Adipocyte (in vitro differentiated cells): ENCODE results near the gene TATDN2.

ENCODE experiments used
- DNase-seq: peaks from one replicate; pipeline ENCODE4 v3.0.0-alpha.2; 2015; ENCODE audit warnings: low read depth
- H3K27me3 ChIP-seq: replicated peaks from 2 replicates; pipeline ENCODE4 v1.7.0; 2013; ENCODE audit warnings: mild to moderate bottlenecking, low read length, moderate library complexity; ENCODE audit not compliant: control insufficient read depth, insufficient read depth
- H3K36me3 ChIP-seq: 2 replicates; pipeline ENCODE4 v1.7.0; 2013; ENCODE audit warnings: low read length, mild to moderate bottlenecking, moderate library complexity; ENCODE audit not compliant: control insufficient read depth, insufficient read depth, severe bottlenecking
- H3K4me1 ChIP-seq: 2 replicates; pipeline ENCODE4 v1.7.0; 2013; ENCODE audit warnings: mild to moderate bottlenecking, low read length, moderate library complexity; ENCODE audit not compliant: control insufficient read depth, insufficient read depth
- H3K4me3 ChIP-seq: 2 replicates; pipeline ENCODE4 v1.7.0; 2013; ENCODE audit warnings: mild to moderate bottlenecking, low read length, moderate library complexity
- H3K9ac ChIP-seq: 2 replicates; pipeline ENCODE4 v1.7.0; 2013; ENCODE audit warnings: mild to moderate bottlenecking, low read length, moderate library complexity
- H3K9me3 ChIP-seq: 2 replicates; pipeline ENCODE4 v1.7.0; 2013; ENCODE audit warnings: mild to moderate bottlenecking, low read length, moderate library complexity; ENCODE audit not compliant: control insufficient read depth

TATDN2 gene

DNA sequence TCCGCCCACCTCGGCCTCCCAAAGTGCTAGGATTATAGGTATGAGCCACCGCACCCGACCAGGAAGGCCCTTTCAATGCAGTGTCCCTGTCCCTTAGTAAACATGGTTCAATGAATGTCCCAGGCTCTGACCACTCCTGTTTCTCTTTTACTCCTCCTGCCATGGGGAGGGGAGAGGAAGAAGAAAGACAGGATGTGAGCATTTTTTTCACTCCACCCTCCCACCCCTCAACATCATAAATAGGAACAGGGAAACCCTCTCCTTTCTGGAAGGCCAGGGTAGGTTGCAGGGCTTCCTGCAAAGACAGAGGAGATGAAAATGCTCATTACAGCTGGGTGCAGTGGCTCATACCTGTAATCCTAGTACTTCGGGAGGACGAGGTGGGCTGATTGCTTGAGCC is 7.5 kb upstream of the TATDN2 start:
- Histone ChIP-seq H3K27me3 (no peaks in the 10 kb centered on the region), H3K4me1 (no peaks in the 10 kb centered on the region), H3K9me3 (peaks cover 15% of the 10 kb centered on the region), H3K4me3 (no peak overlapping the region), H3K36me3 (peaks cover 38% of the 10 kb centered on the region), H3K9ac (no peak overlapping the region)
- DNase-seq: no peak

DNA sequence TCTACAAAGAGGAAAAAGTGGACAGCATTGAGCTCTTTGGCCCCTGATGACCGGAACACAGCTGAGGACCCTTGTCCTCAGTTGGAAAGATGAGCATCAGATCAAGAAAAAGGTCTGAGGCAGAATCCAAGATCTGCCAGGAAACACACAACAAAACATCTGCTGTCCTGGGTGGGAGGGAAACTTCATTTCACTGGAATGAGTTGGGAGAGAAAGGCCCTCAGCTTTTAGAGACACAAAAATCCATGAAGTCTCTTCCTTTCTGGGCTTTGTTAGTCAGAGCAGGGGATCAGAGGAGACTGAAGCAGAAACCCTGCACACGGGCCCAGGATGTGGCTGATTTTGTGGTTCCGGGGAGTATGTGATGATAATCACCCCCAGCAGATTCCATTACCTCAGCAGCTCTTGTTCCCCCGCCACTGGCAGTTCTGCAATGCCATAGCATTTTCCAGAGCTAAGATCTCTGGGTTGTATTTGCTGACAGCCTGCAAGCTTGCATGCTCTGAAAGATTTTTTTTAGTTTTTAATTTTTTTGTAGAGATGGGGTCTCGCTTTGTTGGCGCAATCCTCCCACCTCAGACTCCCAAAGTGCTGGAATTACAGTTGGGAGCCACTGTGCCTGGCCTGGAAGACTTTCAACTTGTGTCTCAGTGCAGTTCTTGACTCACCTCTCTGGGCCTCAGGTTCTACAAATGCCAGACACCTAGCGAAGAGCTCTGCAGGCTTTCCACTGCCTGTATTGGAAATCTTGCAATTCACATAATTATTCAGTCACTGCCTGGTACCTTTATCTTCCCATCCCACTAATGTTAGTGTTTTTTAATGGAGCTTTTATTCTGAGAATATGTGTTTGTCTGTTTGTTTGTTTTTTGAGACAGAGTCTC is 5.8 kb upstream of the TATDN2 start:
- H3K4me3 ChIP-seq: no peak overlapping the region
- H3K4me1 ChIP-seq: no peaks in the 10 kb centered on the region
- no peaks in the 10 kb centered on the region for H3K27me3 ChIP-seq
- peaks cover 19% of the 10 kb centered on the region for H3K9me3 ChIP-seq
- DNase-seq: peak; percentile 52
- H3K36me3 ChIP-seq: peaks cover 29% of the 10 kb centered on the region
- H3K9ac ChIP-seq: no peak overlapping the region

DNA sequence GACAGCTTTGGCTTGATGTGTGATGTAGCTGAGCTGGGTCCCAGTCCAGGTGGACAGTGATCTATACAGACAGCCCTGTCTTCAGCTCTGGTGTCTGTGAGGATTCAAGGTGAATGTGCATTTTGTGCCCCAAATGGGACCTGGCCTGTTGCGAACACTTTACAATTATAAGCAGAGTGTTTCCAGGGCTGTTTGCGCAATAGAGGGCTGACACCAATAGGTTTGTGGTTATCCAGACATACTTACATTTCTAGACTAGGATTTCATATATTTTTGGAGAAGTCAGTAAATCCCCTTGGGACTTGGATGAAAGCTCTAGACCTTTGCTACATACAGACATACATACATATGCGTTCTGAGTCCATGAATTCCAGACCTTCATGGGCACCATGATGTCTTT is 4.2 kb upstream of the TATDN2 start:
- DNase-seq: peak; percentile 46
- H3K4me1 ChIP-seq: peaks cover 4% of the 10 kb centered on the region

DNA sequence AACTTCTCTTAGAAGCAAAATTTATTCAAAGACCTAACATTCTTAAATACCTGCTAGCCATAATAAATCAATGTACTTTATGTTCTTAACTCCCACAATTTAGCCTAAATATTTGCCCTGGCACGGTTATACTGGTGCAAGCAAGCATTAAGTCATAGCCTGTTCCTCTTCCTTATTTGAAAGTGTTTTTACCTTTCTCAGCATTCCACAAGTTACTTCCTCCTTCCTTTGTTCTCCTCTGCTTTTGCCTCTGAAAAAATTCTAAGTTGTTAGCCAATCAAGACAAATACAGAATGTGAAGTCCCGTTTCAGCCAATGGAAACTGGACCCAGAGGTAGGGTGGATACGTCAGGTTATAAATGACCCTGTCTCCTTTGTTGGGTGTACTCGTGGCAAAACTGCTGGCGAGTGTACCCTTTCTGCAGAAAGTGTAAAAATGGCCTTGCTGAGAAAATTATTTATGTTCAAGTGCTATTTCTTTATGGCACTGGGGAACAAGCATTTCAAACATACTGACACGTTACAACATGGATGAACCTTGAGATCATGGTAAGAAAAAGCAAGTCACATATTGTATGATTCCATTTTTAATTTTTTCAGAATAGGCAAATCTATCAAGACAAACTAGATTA is 3.1 kb upstream of the TATDN2 start:
- no peak overlapping the region for H3K4me3 ChIP-seq
- H3K27me3 ChIP-seq: no peaks in the 10 kb centered on the region
- peaks cover 11% of the 10 kb centered on the region for H3K4me1 ChIP-seq
- peaks cover 21% of the 10 kb centered on the region for H3K36me3 ChIP-seq
- no peak for DNase-seq
- H3K9me3 ChIP-seq: peaks cover 19% of the 10 kb centered on the region
- no peak overlapping the region for H3K9ac ChIP-seq

More for the DNA sequence above, 4.2 kb upstream of the TATDN2 start:
- Histone ChIP-seq H3K9me3 (peaks cover 19% of the 10 kb centered on the region), H3K27me3 (no peaks in the 10 kb centered on the region), H3K9ac (no peak overlapping the region), H3K36me3 (peaks cover 23% of the 10 kb centered on the region), H3K4me3 (no peak overlapping the region)

DNA sequence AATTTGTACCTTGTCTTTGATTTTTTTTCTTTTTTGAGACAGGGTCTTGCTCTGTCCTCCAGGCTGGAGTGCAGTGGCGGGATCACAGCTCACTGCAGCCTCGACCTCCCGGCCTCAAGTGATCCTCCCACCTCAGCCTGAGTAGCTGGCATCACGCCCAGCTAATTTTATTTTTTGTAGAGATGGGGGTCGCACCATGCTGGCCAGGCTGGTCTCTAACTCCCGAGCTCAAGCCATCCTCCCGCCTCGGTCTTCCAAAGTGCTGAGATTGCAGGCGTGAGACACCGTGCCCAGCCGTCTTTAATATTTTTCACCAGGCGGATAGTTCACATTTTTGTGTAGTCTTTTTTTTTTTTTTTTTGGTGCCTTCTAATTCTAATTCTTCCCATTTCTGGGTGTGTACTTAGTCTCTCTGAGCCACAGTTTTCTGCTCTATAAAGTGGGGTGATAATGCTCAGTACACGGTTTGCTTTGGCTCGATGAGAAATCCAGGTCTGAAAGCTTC is 528 bp upstream of the TATDN2 start:
- peaks cover 17% of the 10 kb centered on the region for H3K36me3 ChIP-seq

DNA sequence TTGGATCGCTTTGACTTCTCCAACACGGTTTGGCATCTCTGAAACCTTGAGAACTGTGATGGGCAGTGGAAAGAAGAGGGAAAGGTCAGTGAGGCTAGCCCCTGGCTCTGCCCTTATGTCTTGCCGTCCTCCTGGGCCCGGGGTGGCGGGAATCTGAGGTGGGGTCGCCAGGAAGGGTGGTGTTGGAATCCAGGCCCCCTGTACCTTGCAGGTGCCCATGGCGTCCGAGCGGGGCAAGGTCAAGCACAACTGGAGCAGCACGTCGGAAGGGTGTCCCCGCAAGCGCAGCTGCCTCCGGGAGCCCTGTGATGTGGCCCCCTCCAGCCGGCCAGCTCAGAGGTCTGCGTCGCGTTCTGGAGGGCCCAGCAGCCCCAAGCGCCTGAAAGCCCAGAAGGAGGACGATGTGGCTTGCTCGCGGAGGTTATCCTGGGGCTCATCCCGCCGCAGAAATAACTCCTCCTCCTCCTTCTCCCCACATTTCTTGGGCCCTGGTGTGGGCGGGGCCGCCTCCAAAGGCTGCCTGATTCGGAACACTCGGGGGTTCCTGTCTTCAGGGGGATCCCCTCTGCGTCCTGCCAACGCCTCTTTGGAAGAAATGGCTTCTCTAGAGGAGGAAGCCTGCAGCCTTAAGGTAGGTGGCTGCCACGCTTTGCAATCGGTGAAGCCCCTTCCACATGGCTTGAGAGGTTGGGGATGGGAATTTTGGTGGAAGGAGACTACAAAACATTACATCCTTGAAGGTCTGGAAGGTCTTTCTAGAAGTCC is 907 bp downstream of the TATDN2 start:
- Histone ChIP-seq H3K9ac (peak overlapping the region; percentile 92), H3K4me1 (peaks cover 23% of the 10 kb centered on the region), H3K27me3 (no peaks in the 10 kb centered on the region), H3K4me3 (peak overlapping the region; percentile 95), H3K36me3 (peaks cover 29% of the 10 kb centered on the region), H3K9me3 (peaks cover 19% of the 10 kb centered on the region)
- peak; percentile 51 for DNase-seq

More for the DNA sequence above, 528 bp upstream of the TATDN2 start:
- peak overlapping the region; percentile 92 for H3K9ac ChIP-seq
- H3K4me3 ChIP-seq: peak overlapping the region; percentile 95
- H3K27me3 ChIP-seq: no peaks in the 10 kb centered on the region
- DNase-seq: no peak
- peaks cover 19% of the 10 kb centered on the region for H3K9me3 ChIP-seq
- H3K4me1 ChIP-seq: peaks cover 23% of the 10 kb centered on the region

DNA sequence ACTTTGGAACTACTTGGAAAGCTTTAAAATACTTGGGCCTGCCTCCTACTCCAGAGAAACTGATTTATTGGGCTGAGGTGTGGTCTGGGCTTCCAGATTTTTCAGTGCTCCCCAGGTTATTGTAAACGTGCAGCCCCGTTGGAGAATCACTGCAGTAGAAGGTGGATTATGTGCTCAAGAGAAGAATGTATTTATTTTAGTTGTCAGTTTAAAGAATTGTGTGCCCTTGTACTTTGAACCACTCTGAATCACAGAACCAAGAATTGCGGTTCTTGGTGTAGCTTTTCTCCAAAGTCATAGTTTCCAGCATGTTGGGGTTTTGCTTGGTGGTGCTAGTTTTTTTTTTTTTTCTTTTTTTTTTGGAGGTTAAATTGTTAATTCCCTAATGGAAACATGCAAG is 1.6 kb downstream of the TATDN2 start:
- Histone ChIP-seq H3K4me3 (peak overlapping the region; percentile 95), H3K27me3 (no peaks in the 10 kb centered on the region), H3K9me3 (peaks cover 14% of the 10 kb centered on the region), H3K36me3 (peaks cover 26% of the 10 kb centered on the region), H3K4me1 (peaks cover 23% of the 10 kb centered on the region), H3K9ac (peak overlapping the region; percentile 92)
- peak; percentile 44 for DNase-seq

DNA sequence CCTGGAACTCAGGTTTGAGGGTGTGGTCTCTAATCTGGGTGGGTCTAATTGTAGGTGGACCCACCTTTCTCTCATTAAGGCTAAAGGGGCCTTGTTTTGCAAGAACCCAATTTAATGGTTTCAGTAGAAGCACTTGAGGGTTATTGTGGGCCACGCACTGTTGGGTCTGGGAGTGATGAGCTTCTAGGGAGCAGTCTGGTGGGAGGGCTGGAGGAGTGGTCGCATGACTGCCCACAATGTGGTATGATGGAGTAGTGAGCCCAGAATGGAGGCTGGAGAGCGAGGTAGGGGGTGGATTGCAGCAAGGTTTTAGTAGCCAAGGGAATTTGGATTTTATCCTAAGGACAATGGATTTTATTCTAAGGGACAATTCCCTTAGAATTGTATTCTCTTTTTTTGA is 2.7 kb downstream of the TATDN2 start:
- Histone ChIP-seq H3K9me3 (peaks cover 2% of the 10 kb centered on the region), H3K4me1 (peaks cover 23% of the 10 kb centered on the region), H3K4me3 (peak overlapping the region; percentile 95), H3K9ac (no peak overlapping the region), H3K27me3 (no peaks in the 10 kb centered on the region), H3K36me3 (peaks cover 30% of the 10 kb centered on the region)
- no peak for DNase-seq

DNA sequence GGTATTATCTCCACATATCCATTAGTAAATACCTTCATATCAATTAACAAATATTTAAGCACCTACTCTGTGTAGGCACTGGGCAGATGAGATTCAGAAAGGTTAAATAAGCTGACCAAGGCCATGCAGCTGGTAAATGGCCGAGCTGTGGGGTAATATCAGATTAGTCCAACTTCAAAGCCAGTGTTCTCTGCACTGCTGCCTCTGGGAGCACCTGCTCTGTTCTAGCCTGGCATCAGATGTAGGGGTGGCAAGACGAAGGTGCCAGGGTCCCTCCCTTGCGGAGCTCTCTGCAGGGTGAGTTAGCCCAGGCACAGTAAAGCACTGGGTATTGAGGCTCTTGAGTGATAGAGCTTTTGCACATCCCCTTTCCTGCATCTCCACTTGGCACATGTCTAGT is 5.5 kb downstream of the TATDN2 start:
- peaks cover 19% of the 10 kb centered on the region for H3K4me1 ChIP-seq
- no peaks in the 10 kb centered on the region for H3K9me3 ChIP-seq
- H3K36me3 ChIP-seq: peaks cover 36% of the 10 kb centered on the region
- no peaks in the 10 kb centered on the region for H3K27me3 ChIP-seq
- no peak overlapping the region for H3K4me3 ChIP-seq
- no peak overlapping the region for H3K9ac ChIP-seq
- no peak for DNase-seq

DNA sequence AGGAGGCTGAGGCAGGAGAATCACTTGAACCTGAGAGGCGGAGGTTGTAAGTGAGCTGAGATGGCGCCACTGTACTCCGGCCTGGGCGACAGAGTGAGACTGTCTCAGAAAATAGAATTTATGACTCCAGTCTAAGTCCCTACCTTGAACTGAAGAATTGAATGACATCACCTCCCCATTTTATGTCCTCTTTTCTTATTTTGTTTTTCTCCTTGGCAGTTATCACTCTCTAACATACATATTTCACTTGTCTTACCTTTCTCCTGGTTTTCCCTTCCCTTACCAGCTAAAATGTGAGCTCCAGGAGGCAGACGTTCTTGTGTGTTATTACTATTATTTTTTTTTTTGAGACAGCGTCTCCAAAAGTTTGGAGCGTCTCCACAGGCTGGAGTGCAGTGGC is 7.6 kb downstream of the TATDN2 start:
- H3K27me3 ChIP-seq: no peaks in the 10 kb centered on the region
- no peak for DNase-seq
- peaks cover 49% of the 10 kb centered on the region for H3K36me3 ChIP-seq
- no peaks in the 10 kb centered on the region for H3K9me3 ChIP-seq
- no peak overlapping the region for H3K9ac ChIP-seq
- no peak overlapping the region for H3K4me3 ChIP-seq
- H3K4me1 ChIP-seq: peaks cover 6% of the 10 kb centered on the region

DNA sequence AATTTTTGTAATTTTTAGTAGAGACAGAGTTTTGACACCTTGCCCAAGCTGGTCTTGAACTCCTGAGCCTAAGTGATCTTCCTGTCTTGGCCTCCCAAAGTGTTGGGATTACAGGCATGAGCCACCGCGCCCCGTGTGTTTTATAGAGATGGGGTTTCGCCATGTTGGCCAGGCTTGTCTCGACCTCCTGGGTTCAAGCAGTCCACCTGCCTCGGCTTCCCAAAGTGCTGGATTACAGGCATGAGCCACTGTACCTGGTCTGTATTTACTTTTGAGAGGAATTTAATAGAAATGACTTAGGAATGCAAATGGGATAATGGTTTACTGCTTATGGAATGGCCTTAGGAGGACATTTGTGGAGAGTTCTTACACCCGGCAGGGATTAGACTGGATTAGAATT is 10.8 kb downstream of the TATDN2 start:
- Histone ChIP-seq H3K4me3 (no peak overlapping the region), H3K9me3 (no peaks in the 10 kb centered on the region), H3K9ac (no peak overlapping the region), H3K36me3 (peaks cover 41% of the 10 kb centered on the region), H3K27me3 (no peaks in the 10 kb centered on the region), H3K4me1 (no peaks in the 10 kb centered on the region)
- DNase-seq: no peak
